ENCODE results near the gene SH3BP5. TPM values are rescaled to one million over a fixed set of nuclear protein-coding genes. Genes with fewer than 3 reads are reported as not detected.

SH3BP5 gene
- total and polyA plus RNA-seq, 4 experiments from 2014 or later = 48.2 to 118 (median 56.3) TPM

- H3K36me3 ChIP-seq (ENCODE audit: insufficient read depth, low read length) = peaks cover 14% of the 10 kb centered on the region
- no peaks in the 10 kb centered on the region for H3K27me3 ChIP-seq (ENCODE audit: insufficient read depth, low read length)
- H3K27me3 Mint-ChIP-seq = no peaks in the 10 kb centered on the region
- peaks cover 46% of the 10 kb centered on the region for H3K4me1 ChIP-seq (ENCODE audit: insufficient read depth, low read length)
- H3K27ac Mint-ChIP-seq = peak overlapping the region in 2 of 7 donors; percentile 2 to 95
- intact Hi-C loops (cut with micrococcal nuclease) = loop anchor here (2.0 to 5.0 kb wide), 3 partner anchors 29 to 223 kb away; no protein-coding TSS in a partner anchor
- H3K27ac ChIP-seq (ENCODE audit: low read depth, low read length) = no peak overlapping the region
- H3K4me3 Mint-ChIP-seq = peak overlapping the region in 5 of 8 donors; percentile 70 to 97 (median 93)
- CTCF ChIA-PET (ENCODE audit: partially characterized antibody) = interaction anchor here (0.9 to 5.6 kb wide), 14 partner anchors 8 to 98 kb away, joined by 3 to 203 read pairs (median 10); no protein-coding TSS in a partner anchor
- H3K36me3 Mint-ChIP-seq = peaks cover 13 to 28% of the 10 kb centered on the region in 2 donors
- H3K9me3 Mint-ChIP-seq = no peaks in the 10 kb centered on the region
- POLR2A ChIA-PET (ENCODE audit: partially characterized antibody) = interaction anchor here (0.6 to 6.7 kb wide), 12 partner anchors 10 to 65 kb away, joined by 4 to 108 read pairs (median 10); no protein-coding TSS in a partner anchor
- no peak for DNase-seq
- H3K4me1 Mint-ChIP-seq = peaks cover 28 to 57% (median 44%) of the 10 kb centered on the region in 4 donors
- H3K4me3 ChIP-seq (ENCODE audit: low read length in 2 of 2) = no peak overlapping the region
- H3K9me3 ChIP-seq (ENCODE audit: control insufficient read depth in 1 of 2, low read length in 2 of 2) = no peaks in the 10 kb centered on the region
These were observed 1.5 kb upstream of the SH3BP5 start for GRCh38 chr3:15333956-15334263.

DNA sequence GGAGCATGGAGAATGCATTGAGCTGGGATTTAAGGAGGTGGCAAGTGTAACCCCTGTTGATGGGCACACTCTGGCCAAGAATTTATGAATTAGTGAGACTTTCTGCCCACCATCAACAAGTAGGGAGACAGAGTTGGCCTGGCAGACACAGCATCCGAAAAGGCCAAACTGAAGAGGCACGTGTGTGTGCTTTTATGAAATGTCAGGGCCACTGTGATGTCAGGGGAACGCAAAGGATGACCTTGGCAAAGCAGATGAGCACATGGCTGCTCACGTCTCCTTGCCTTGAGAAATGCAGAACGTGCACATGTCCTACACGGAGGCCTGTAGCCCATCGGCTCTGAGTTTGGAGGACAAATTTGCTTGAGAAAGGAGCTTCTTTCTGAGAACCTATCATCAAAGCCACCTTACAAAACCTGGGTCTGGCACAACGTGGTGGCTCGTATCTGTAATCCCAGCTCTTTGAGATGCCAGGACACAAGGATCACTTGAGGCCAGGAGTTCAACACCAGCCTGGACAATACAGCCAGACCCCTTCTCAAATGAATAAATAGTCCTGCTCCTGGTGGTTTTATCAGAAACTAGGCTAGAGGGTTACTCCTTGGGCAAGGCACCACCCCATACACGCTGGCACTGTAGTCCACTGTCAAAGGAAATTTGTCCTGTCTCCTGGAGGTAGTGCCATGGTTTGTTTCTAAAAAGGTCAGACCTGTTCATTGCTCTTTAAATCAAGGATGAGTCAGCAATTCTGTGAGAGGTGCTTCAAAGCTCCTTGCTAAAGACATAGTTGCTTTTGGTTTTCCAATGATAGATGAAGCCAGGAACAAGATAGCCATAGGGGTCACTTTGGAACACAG is 941 bp upstream of the SH3BP5 start:
- DNase-seq = no peak
- Histone ChIP-seq H3K27ac (ENCODE audit: low read depth, low read length) (peak overlapping the region; percentile 79), H3K4me3 (ENCODE audit: low read length in 2 of 2) (peak overlapping the region in 1 of 2 donors; percentile 97), H3K9me3 (ENCODE audit: control insufficient read depth in 1 of 2, low read length in 2 of 2) (no peaks in the 10 kb centered on the region), H3K36me3 (ENCODE audit: insufficient read depth, low read length) (peaks cover 19% of the 10 kb centered on the region), H3K4me1 (ENCODE audit: insufficient read depth, low read length) (peaks cover 46% of the 10 kb centered on the region), H3K27me3 (ENCODE audit: insufficient read depth, low read length) (no peaks in the 10 kb centered on the region)
- ChIA-PET POLR2A (ENCODE audit: partially characterized antibody) (interaction anchor here (0.7 to 6.7 kb wide), 23 partner anchors 9 to 127 kb away, joined by 3 to 108 read pairs (median 7); partner anchors contain the start of gene CAPN7), CTCF (ENCODE audit: partially characterized antibody) (interaction anchor here (0.9 to 5.6 kb wide), 40 partner anchors 9 to 131 kb away, joined by 3 to 203 read pairs (median 7); partner anchors contain the start of gene CAPN7)
- intact Hi-C loops (cut with micrococcal nuclease) = loop anchor here (2.0 to 5.0 kb wide), 3 partner anchors 29 to 224 kb away; no protein-coding TSS in a partner anchor
- Mint-ChIP-seq H3K9me3 (no peaks in the 10 kb centered on the region), H3K4me1 (peaks cover 32 to 57% (median 47%) of the 10 kb centered on the region in 4 donors), H3K4me3 (peak overlapping the region; percentile 91 to 98 (median 95)), H3K27me3 (no peaks in the 10 kb centered on the region), H3K36me3 (peaks cover 17 to 33% of the 10 kb centered on the region in 2 donors), H3K27ac (peak overlapping the region; percentile 90 to 96 (median 94))

- H3K36me3 Mint-ChIP-seq = peaks cover 30 to 45% of the 10 kb centered on the region in 2 donors
- peak overlapping the region; percentile 39 to 97 for H3K4me3 ChIP-seq (ENCODE audit: low read length in 2 of 2)
- intact Hi-C loops (cut with micrococcal nuclease) = loop anchor here (1.0 to 5.0 kb wide), 7 partner anchors 15 to 225 kb away; no protein-coding TSS in a partner anchor
- POLR2A ChIA-PET (ENCODE audit: partially characterized antibody) = interaction anchor here (0.7 to 6.7 kb wide), 27 partner anchors 8 to 125 kb away, joined by 3 to 108 read pairs (median 7); partner anchors contain the start of gene CAPN7
- no peaks in the 10 kb centered on the region for H3K9me3 ChIP-seq (ENCODE audit: control insufficient read depth in 1 of 2, low read length in 2 of 2)
- H3K4me3 Mint-ChIP-seq = peak overlapping the region; percentile 91 to 98 (median 98)
- H3K27ac Mint-ChIP-seq = peak overlapping the region; percentile 65 to 95 (median 93)
- no peaks in the 10 kb centered on the region for H3K27me3 Mint-ChIP-seq
- H3K4me1 ChIP-seq (ENCODE audit: insufficient read depth, low read length) = peaks cover 61% of the 10 kb centered on the region
- DNase-seq = peak in 4 of 5 donors; percentile 39 to 57 (median 40)
- peak overlapping the region; percentile 79 for H3K27ac ChIP-seq (ENCODE audit: low read depth, low read length)
- CTCF ChIA-PET (ENCODE audit: partially characterized antibody) = interaction anchor here (0.6 to 5.6 kb wide), 47 partner anchors 8 to 129 kb away, joined by 3 to 203 read pairs (median 7); partner anchors contain the start of gene CAPN7
- no peaks in the 10 kb centered on the region for H3K9me3 Mint-ChIP-seq
- H3K36me3 ChIP-seq (ENCODE audit: insufficient read depth, low read length) = peaks cover 24% of the 10 kb centered on the region
- no peaks in the 10 kb centered on the region for H3K27me3 ChIP-seq (ENCODE audit: insufficient read depth, low read length)
- H3K4me1 Mint-ChIP-seq = peaks cover 40 to 71% (median 59%) of the 10 kb centered on the region in 4 donors
These were observed 581 bp downstream of the SH3BP5 start for GRCh38 chr3:15331606-15332404.

DNA sequence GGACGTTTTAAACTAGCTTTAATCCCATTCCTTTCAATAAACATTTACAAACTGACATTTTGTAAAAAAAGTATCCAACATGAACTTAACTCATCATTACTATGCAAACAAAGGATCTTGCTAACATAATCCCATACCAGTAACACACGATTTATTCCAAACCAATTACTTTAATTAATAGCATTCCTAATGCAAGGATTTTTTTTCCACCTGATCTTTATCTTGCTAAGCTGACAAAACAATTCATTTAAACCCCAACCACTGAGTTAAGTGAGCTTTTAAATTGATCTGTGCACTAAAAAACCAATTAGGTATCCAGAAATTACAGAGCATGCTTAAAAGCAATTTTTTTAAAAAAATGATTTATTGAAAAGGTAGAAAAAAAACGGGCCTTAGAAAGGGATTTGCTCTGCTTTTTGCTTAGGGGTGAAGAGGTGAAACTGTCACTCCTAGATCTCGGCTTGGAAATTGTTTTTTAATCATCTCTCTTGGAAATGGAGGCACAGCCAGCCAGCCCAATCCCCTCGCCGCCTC is 1.2 kb downstream of the SH3BP5 start:
- peak overlapping the region; percentile 79 for H3K27ac ChIP-seq (ENCODE audit: low read depth, low read length)
- H3K4me3 ChIP-seq (ENCODE audit: low read length in 2 of 2) = peak overlapping the region; percentile 39 to 97
- Mint-ChIP-seq H3K4me1 (peaks cover 44 to 78% (median 62%) of the 10 kb centered on the region in 4 donors), H3K27me3 (no peaks in the 10 kb centered on the region), H3K4me3 (peak overlapping the region; percentile 91 to 98 (median 98)), H3K36me3 (peaks cover 36 to 52% of the 10 kb centered on the region in 2 donors), H3K9me3 (no peaks in the 10 kb centered on the region), H3K27ac (peak overlapping the region; percentile 65 to 95 (median 93))
- intact Hi-C loops (cut with micrococcal nuclease) = loop anchor here (5.0 kb wide), 2 partner anchors 39 to 226 kb away; no protein-coding TSS in a partner anchor
- H3K36me3 ChIP-seq (ENCODE audit: insufficient read depth, low read length) = peaks cover 29% of the 10 kb centered on the region
- ChIA-PET CTCF (ENCODE audit: partially characterized antibody) (interaction anchor here (0.8 to 5.1 kb wide), 16 partner anchors 11 to 74 kb away, joined by 3 to 105 read pairs (median 5); no protein-coding TSS in a partner anchor), POLR2A (ENCODE audit: partially characterized antibody) (interaction anchor here (0.8 to 6.7 kb wide), 13 partner anchors 7 to 125 kb away, joined by 3 to 60 read pairs (median 7); partner anchors contain the start of gene CAPN7)
- peaks cover 68% of the 10 kb centered on the region for H3K4me1 ChIP-seq (ENCODE audit: insufficient read depth, low read length)
- no peaks in the 10 kb centered on the region for H3K27me3 ChIP-seq (ENCODE audit: insufficient read depth, low read length)
- no peaks in the 10 kb centered on the region for H3K9me3 ChIP-seq (ENCODE audit: control insufficient read depth in 1 of 2, low read length in 2 of 2)
- DNase-seq = peak in 1 of 5 donors; percentile 20

GRCh38 chr3:15330031-15330596 is 2.3 kb downstream of the SH3BP5 start:
- H3K36me3 Mint-ChIP-seq = peaks cover 38 to 62% of the 10 kb centered on the region in 2 donors
- DNase-seq = no peak
- peak overlapping the region in 6 of 7 donors; percentile 29 to 95 (median 43) for H3K27ac Mint-ChIP-seq
- peak overlapping the region in 1 of 2 donors; percentile 15 for H3K4me3 ChIP-seq (ENCODE audit: low read length in 2 of 2)
- peak overlapping the region; percentile 54 to 98 (median 98) for H3K4me3 Mint-ChIP-seq
- POLR2A ChIA-PET (ENCODE audit: partially characterized antibody) = interaction anchor here (0.9 to 6.7 kb wide), 13 partner anchors 10 to 124 kb away, joined by 3 to 60 read pairs (median 8); partner anchors contain the start of gene CAPN7
- H3K4me1 Mint-ChIP-seq = peaks cover 52 to 88% (median 71%) of the 10 kb centered on the region in 4 donors
- CTCF ChIA-PET (ENCODE audit: partially characterized antibody) = interaction anchor here (0.8 to 5.1 kb wide), 17 partner anchors 10 to 75 kb away, joined by 3 to 105 read pairs (median 6); no protein-coding TSS in a partner anchor
- peak overlapping the region; percentile 79 for H3K27ac ChIP-seq (ENCODE audit: low read depth, low read length)
- intact Hi-C loops (cut with micrococcal nuclease) = loop anchor here (5.0 kb wide), 2 partner anchors 38 to 227 kb away; no protein-coding TSS in a partner anchor
- peaks cover 78% of the 10 kb centered on the region for H3K4me1 ChIP-seq (ENCODE audit: insufficient read depth, low read length)
- H3K27me3 Mint-ChIP-seq = no peaks in the 10 kb centered on the region
- no peaks in the 10 kb centered on the region for H3K27me3 ChIP-seq (ENCODE audit: insufficient read depth, low read length)
- H3K9me3 Mint-ChIP-seq = no peaks in the 10 kb centered on the region
- no peaks in the 10 kb centered on the region for H3K9me3 ChIP-seq (ENCODE audit: control insufficient read depth in 1 of 2, low read length in 2 of 2)
- peaks cover 39% of the 10 kb centered on the region for H3K36me3 ChIP-seq (ENCODE audit: insufficient read depth, low read length)

Data from CD4-positive, alpha-beta memory T cell (primary cell).